Hippocampal formation (tissue), 2 donors: Measurements from ENCODE around the gene MAPRE3.

Source experiments
- DNase-seq, 2 donors: peaks; one replicate each; lab custom pipeline; 2025; lab: John Stamatoyannopoulos, UW

The MAPRE3 gene

GRCh38 chr2:27040282-27040681 is 69.8 kb downstream of the MAPRE3 start:
- DNase-seq, result no peak

- DNase-seq, result no peak
Observed at GRCh38 chr2:27041752-27042151, 71.3 kb downstream of the MAPRE3 start.

DNA sequence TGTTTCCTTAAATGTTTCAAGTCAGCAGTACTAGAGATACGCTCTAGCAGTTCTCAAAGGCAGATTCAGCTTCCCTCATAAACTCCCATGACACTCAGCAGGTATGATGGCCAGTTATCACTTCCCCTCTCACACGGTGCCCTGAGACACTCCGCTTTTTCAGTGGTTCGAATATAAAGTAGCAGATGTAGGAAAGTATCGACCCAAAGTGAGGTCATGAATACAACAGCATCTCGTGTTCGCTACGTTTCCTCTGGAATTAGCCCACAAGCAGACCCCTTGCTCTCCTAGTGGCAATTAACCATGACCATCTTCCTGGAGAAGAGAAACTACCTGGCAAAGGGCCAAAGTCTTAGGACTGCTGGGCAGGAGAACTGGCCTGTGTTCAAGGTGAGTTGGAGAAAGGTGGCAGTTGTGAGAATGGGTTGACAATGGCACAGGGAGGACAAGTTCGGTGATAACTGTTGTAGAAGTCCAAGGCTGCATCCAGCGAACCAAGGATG is 71.8 kb downstream of the MAPRE3 start:
- DNase-seq, result no peak

GRCh38 chr2:27042985-27043634 is 72.7 kb downstream of the MAPRE3 start:
- no peak for DNase-seq

DNA sequence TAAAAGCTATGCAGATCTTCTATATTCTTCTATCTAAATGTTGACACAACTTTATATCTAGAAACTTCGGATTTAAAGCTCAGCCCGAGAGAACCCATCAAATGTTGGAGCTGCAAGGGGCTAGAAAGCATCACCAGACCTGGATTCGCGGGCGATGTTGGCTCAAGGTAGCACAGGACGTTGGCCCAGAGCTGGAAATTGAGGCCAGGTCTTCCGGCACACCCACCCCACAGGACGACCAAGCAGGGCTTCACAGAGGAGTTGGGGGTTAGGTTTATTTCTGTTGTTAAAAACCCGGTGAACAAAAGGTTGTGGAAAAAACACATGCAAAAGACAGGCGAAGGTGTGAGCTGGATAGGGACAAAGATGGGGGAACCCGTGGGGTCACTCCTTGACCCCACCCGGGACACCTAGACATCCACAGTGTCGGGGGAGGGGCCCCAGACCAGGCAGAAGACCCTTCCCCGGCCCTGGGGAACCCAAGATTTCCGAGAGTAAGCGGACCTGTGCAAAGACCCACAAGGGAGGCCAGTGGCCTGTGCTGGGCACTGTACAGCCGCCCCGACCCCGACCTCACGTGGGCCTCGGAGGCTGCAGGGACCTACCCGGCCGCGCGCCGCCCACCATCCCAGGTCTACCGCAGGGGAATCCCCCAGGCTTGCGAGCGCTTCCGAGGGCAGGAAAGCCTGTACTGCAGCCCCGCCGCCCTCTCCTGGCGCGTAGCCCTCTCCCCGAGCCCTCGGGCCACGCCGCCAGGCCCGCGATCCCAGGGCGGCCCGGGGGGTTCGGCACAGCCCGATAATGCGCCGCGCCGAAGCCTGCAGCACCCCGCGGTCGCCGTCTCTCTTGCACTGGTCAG is 79.2 kb downstream of the MAPRE3 start:
- no peak for DNase-seq

GRCh38 chr2:27050281-27050995 is 80.0 kb downstream of the MAPRE3 start:
- peak; percentile 86 to 90 for DNase-seq

GRCh38 chr2:27050996-27051901 is 80.8 kb downstream of the MAPRE3 start, which contains the start of gene AGBL5:
Gene AGBL5, plus strand, starts transcription at chr2:27051668. Its CDS starts 1,291 bp downstream, at chr2:27052959.
- peak; percentile 83 to 86 for DNase-seq

DNA sequence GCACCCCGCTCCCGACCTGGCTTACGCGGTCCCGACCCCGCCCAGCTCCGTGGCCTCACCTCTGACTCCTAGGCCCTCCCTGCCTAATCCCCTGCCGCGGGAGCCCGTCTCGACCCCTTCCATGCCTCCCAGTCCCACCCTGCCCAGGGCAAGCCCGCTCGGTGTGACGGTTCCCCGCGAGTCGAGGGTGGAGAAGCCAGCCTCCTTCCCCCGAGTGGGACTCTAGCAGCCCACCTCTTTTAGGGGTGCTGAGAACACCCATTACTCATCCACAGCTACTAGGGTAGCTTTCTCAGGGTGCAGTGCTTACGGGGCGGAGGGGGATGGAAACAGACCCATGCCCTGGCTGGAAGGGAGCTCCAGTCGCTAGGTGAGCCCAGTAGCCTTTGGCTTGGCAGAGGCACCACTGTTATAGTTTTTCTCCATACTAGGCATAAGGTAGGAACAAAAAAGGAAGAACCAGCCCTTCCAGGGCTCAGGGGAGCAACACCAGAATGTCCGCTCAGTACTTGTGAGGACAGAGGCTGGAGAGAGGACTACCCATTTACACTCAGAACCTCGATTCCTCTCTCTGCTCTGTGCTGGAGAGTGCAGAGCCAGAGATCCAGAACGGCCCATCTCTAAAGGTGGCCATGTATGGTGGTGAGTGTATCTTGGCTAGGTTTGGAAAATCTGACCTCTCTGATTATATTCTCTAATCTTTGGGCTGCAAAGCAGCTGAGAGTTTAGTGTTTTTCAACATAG is 81.6 kb downstream of the MAPRE3 start:
- no peak for DNase-seq

DNA sequence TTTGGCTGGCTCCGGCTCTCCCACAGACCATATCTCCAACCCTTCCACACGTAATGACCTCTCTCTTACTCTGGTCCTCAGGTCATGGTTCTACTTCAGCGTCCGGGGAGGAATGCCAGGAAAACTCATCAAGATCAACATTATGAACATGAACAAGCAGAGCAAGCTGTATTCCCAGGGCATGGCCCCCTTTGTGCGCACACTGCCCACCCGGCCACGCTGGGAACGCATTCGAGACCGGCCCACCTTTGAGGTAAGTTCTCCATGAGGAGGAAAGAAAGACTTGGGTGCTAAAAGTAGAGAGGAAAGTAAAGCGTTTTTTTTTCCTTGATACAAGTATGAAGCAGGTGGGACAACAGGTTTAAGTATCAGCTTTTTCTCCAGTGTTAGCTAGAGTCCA is 82.9 kb downstream of the MAPRE3 start:
- no peak for DNase-seq

- no peak for DNase-seq
Observed at GRCh38 chr2:27053776-27054175, 83.3 kb downstream of the MAPRE3 start.

DNA sequence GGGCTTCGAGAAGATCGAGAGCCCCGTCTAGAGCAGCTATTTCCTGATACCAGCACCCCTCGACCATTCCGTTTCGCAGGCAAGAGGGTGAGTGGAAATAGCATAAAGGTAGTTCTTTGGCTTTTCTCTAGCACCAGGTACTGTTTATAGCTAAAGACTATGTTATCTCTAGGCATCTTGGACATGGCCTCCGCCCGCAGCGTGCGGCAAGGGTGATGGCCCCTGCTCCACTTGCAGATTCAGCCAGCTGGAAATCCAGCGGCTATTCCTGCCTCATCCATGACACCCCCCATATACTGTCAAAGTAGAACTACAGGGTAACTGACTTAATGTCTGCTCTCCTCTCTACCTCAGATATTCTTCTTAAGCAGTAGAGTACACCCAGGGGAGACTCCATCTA is 84.3 kb downstream of the MAPRE3 start:
- no peak for DNase-seq

DNA sequence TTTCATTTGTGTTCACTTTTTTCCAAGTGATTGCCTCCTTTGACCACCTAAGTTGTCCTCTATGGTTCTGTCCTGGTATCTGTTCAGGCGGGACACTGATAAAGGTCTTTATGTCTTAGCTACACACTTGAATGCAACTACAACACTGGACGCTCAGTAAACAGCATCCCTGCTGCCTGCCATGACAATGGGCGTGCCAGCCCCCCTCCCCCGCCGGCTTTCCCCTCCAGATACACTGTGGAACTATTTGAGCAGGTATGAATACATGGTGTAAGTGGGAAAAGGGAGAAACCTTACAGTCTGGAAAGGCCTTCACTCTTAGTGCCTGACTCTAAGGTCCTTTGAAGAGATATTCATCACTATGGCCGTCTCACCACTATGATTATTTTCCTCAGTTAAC is 86.7 kb downstream of the MAPRE3 start:
- DNase-seq, result no peak

- DNase-seq, result no peak
Observed at GRCh38 chr2:27058210-27058609, 87.8 kb downstream of the MAPRE3 start.

DNA sequence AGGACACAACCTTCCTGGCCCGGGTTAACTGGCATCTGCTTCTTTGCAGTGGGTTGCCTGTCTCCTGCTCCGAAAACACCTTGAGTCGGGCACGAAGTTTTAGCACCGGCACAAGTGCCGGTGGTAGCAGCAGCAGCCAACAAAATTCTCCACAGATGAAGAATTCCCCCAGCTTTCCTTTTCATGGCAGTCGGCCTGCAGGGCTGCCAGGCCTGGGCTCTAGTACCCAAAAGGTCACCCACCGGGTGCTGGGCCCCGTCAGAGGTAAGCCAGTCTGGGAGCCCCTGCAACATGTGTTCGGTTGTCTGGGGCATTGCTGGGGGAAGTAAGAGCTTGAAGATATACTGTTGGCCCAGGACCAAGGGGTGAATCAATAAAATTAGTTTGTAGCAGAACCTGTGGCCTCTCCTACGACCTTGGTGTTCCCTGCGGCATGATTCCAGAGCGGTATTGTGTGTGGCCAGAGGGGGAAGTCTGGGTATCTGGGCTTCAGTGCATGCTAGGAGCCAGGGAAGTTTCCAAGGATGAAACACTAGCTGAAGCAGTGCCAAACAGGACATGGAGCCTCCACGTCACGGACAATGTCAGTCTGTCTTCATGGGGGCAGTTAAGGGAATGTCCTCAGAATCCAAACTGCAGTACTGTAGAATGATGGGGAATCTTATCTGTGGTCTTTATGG is 88.8 kb downstream of the MAPRE3 start:
- DNase-seq, result no peak

DNA sequence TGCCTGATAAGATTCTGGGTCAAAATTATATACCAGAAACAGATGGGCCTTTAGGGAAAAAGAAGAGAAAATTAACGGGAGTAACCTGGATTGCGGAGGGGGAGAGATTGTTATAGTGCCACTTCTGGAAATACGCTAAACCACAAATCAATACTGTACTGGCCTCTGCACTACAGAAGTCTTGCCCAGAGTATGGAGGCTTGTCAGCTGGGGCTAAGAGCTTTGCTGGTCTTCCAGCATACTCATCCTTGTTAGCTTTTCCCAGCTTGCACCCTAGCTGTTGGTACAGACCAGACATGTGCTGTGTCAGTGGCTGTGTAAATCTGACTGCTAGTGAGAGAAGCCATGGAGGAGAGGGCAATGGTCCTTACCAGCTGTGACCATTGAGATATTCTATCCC is 89.9 kb downstream of the MAPRE3 start:
- no peak for DNase-seq

DNA sequence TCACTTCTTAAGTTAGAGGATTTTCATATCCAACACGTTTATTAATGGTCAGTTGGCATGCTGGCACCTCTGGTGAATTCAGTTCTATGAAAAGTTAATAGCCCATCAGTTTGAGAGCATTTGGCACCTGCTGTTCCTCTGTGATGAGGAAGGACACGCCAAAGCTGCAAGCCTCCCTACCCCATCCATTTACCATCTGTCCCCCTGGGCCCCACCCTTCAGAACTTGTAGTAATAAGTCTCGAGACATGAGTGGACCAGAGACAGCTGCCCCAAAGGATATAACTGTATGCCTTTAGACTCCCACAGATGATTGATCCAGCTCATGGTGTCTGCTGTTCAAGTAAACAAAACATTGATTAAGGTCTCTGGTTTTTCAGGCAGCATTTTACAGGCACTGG is 94.7 kb downstream of the MAPRE3 start:
- DNase-seq, result no peak

DNA sequence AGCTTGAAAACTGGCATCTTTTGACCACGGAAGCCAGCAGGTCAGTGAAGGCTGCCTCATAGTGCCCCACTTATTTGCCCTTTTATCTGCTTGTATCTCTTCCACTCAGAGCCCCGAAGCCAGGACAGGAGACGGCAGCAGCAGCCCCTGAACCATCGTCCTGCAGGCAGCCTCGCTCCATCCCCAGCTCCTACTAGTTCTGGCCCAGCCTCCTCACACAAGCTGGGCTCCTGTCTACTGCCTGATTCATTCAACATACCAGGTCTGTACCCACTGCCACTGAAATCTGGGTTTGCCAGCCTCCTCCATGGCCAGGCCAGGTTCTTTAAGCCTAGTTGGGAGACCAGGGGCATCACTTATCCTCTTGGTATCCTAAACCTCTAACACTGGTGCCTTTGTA is 96.9 kb downstream of the MAPRE3 start:
- DNase-seq, result no peak

- no peak for DNase-seq
Observed at GRCh38 chr2:27069436-27069835, 99.0 kb downstream of the MAPRE3 start.

GRCh38 chr2:27069961-27070618 is 99.7 kb downstream of the MAPRE3 start:
- DNase-seq, result no peak
